EH (cell line): Measurements from ENCODE around the gene ART1.
A peak's percentile ranks its signal among the peaks of the same experiment; 100 is the strongest.
"Not testable (repeated sequence)": the region's sequence is repeated elsewhere in the genome, so short reads cannot be mapped to it uniquely, and the experiment has no call there.

Source experiments
- DNase-seq: peaks from one replicate; pipeline ENCODE4 v3.0.0-alpha.2; 2015; ENCODE audit warnings: low read depth

The ART1 gene

GRCh38 chr11:3644817-3645235, at the start of gene ART1:
Gene ART1 (plus strand): TSS chr11:3645128. CDS start chr11:3659214, 14,086 bp downstream.
- DNase-seq = peak; percentile 31

- not testable (repeated sequence) for DNase-seq
Measured at GRCh38 chr11:3597743-3598142, 47.2 kb upstream of the ART1 start.

GRCh38 chr11:3600201-3600600, 44.7 kb upstream of the ART1 start:
- not testable (repeated sequence) for DNase-seq

GRCh38 chr11:3604167-3604566, 40.8 kb upstream of the ART1 start:
- no peak for DNase-seq

- DNase-seq = no peak
Measured at GRCh38 chr11:3605283-3605662, 39.7 kb upstream of the ART1 start.

- no peak for DNase-seq
Measured at GRCh38 chr11:3605771-3606203, 39.1 kb upstream of the ART1 start.

- peak; percentile 53 for DNase-seq
Measured at GRCh38 chr11:3609416-3610265, 35.3 kb upstream of the ART1 start.

- DNase-seq = no peak
Measured at GRCh38 chr11:3610846-3611245, 34.1 kb upstream of the ART1 start.

- DNase-seq = no peak
Measured at GRCh38 chr11:3611976-3612678, 32.8 kb upstream of the ART1 start.

- no peak for DNase-seq
Measured at GRCh38 chr11:3613998-3614741, 30.8 kb upstream of the ART1 start.

GRCh38 chr11:3614742-3615171, 30.2 kb upstream of the ART1 start:
- DNase-seq = peak; percentile 33

- DNase-seq = no peak
Measured at GRCh38 chr11:3615998-3616397, 28.9 kb upstream of the ART1 start.

GRCh38 chr11:3616721-3617460, 28.0 kb upstream of the ART1 start:
- no peak for DNase-seq

GRCh38 chr11:3617990-3618389, 26.9 kb upstream of the ART1 start:
- DNase-seq = no peak

GRCh38 chr11:3622521-3622920, 22.4 kb upstream of the ART1 start:
- DNase-seq = no peak

GRCh38 chr11:3623121-3623520, 21.8 kb upstream of the ART1 start:
- DNase-seq = no peak

- DNase-seq = no peak
Measured at GRCh38 chr11:3623767-3624458, 21.0 kb upstream of the ART1 start.

- no peak for DNase-seq
Measured at GRCh38 chr11:3626250-3626960, 18.5 kb upstream of the ART1 start.

GRCh38 chr11:3627291-3627690, 17.6 kb upstream of the ART1 start:
- DNase-seq = peak; percentile 89

GRCh38 chr11:3631331-3631730, 13.6 kb upstream of the ART1 start:
- DNase-seq = no peak
